Activated CD4-positive, alpha-beta T cell treated with anti-CD3 and anti-CD28 coated beads, Interleukin-2, Interleukin-6, amounts not matched to agents 100 ng/mL and 50 ng/mL, durations not matched to agents 16 hours and 8 hours (primary cell): Measurements from ENCODE around the gene DOCK4.

ENCODE experiments used
- DNase-seq: peaks from one replicate; pipeline ENCODE4 v3.0.0-alpha.2; 2020

DOCK4 gene

GRCh38 chr7:112186300-112186699 is 19.9 kb downstream of the DOCK4 start:
- DNase-seq = no peak

DNA sequence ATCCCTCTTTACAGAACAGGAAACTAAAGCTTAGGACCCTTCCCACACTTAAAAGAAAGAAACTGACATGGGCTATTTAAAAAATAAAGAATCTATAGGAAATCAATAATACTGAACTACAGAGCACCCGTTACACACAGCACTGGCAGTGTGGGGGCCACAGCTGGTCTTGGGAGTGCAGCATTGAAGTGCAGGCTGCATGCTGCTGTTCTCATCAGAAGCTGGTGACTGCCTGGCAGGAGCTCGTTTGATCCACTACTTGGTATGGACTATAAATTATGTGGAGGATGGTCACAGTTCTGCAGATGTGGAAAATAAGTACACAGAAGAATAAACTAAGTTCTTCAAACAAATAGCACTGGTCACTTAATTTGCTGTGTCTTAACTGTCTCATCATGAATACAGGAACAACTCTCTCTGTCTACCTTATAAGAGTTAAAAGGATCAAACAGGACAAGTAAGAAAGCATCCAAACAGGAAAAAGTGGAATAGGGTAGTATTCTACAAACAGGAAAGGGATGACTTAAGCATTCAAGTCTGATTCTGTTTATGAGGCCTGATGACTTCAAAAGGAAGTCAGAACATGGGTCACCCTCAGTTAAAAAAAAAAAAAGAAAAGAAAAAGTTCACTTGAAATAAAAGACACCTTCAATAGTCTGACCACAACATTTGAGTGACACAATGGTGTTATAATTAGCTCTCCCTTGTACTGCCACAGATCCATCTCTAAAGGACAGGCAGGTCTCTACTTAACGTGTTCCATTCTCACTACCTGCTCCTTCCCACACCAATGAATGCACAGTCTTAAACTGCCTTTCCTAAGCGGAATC is 21.0 kb downstream of the DOCK4 start:
- DNase-seq = no peak

GRCh38 chr7:112184455-112184854 is 21.7 kb downstream of the DOCK4 start:
- DNase-seq = no peak

- no peak for DNase-seq
Measured at GRCh38 chr7:112183266-112183665, 22.9 kb downstream of the DOCK4 start.

DNA sequence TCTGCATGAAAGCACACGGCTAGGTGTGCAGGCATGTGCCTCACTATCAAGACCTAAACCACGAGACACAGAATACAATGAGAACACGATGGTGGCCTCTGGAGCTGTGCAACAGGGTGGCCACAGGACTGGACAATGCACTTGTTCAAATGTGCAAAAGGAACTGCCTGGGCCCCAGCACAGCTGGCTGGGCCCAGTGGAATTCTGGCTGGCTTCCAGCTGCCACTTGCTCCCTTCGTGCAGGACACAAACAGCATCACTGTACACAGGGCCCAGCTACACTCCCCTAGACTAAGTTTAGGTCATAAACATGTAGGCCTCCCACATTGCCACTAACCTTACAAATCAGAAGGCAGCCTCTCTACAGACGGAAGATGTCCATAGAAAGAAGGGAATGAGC is 23.4 kb downstream of the DOCK4 start:
- DNase-seq = no peak

- no peak for DNase-seq
Measured at GRCh38 chr7:112180223-112180622, 26.0 kb downstream of the DOCK4 start.

DNA sequence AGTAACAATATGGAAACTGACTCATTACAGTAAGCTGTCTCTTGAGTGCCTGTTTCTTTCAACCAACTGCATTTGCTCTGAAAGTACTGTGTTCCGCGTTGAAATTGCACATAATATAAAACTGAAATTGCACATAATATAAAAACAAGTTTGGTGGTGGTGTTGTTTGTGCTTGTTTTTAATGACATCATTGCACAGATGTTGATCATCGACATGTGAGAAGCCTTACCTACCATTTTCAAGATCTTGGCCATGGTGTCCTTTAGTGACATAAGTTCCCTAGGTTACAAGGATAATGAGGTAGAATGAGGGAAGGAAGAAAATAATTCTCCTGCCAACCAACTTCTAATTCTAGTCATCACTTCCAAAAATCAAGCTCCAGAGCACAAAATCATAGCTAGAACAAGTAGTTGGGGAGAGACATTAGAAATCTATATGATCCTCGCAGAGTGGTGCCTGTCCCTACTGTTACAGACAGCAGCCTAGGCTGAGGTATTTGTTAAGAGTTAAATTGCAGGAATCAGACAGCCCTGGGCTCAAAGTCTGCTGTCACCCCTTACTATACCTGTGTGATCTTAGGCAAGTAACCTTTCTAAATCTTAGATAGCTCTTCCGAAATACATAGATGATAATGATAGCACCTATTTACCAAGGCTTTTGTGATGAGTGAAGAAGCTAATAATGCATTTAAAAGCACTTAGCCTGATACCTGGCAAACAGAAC is 29.3 kb downstream of the DOCK4 start:
- no peak for DNase-seq

GRCh38 chr7:112176241-112176640 is 30.0 kb downstream of the DOCK4 start:
- DNase-seq = no peak

GRCh38 chr7:112174192-112174591 is 32.0 kb downstream of the DOCK4 start:
- no peak for DNase-seq

DNA sequence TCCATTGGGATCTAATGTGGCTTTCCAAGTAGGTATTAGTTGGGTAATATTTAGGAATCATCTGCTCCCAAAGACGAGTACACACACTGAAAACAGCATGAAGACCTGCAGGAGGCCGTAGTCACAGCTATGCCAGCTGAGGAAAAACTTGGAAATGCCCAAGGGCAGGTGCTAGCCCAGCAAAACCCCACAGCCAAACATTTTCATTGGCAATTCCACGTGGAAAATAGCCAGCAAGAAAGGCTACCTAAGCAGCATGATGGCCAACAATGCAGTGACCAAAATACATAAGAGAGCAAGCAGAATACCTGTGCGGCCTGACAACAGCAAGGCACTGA is 32.7 kb downstream of the DOCK4 start:
- DNase-seq = no peak

DNA sequence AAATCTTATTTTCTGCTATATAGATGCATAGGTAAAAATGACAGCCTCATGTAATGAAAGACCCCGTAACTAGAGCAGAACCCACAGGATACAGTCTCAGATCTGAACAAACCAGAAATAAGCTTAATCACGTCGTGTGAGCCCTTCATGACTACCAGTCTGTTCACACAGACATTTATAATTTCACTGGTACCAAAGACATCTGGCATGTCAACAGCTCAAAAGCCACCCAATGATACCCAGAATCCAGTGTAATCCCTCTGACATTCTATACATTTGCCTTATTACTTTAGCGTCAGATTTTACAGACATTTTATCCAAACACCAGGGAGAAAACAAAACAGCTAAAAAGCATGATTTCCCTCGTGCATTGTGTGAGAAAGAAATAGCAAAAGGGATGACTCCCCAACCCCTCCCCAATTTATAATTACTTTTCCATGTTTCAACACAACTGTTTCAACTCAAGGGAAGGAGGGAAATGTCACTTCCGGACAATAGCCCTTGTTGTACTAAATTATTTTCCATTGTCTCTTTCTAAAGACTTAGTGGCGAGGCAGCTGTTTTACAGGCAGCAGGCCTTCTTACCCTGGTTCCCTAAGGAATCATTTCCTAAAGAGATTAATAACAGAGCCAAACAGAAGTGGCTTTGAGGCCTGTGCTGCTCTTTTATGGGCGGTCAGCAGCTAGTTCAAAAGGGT is 33.2 kb downstream of the DOCK4 start:
- DNase-seq = no peak

GRCh38 chr7:112171673-112172072 is 34.5 kb downstream of the DOCK4 start:
- DNase-seq = no peak

GRCh38 chr7:112168915-112169314 is 37.3 kb downstream of the DOCK4 start:
- no peak for DNase-seq

DNA sequence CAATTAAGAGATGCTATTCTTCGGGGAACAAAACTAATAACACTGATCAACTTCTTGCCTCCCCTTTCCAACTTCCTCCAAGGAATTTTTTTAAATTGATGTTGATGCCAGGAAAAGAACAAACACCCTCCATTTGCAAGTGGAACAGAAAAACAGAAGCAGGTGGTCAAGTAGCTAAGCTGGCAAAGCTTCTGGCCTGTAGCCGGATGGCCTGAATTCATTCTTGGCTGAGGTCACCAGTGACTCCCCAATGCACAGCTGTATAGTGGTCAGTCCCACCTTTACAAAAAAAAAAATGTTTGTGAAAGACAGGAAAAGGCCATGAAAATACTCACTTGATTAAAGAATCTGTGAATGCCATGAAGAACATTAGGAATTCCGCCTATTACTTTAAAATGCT is 39.1 kb downstream of the DOCK4 start:
- DNase-seq = no peak

- no peak for DNase-seq
Measured at GRCh38 chr7:112162784-112163506, 43.3 kb downstream of the DOCK4 start.

DNA sequence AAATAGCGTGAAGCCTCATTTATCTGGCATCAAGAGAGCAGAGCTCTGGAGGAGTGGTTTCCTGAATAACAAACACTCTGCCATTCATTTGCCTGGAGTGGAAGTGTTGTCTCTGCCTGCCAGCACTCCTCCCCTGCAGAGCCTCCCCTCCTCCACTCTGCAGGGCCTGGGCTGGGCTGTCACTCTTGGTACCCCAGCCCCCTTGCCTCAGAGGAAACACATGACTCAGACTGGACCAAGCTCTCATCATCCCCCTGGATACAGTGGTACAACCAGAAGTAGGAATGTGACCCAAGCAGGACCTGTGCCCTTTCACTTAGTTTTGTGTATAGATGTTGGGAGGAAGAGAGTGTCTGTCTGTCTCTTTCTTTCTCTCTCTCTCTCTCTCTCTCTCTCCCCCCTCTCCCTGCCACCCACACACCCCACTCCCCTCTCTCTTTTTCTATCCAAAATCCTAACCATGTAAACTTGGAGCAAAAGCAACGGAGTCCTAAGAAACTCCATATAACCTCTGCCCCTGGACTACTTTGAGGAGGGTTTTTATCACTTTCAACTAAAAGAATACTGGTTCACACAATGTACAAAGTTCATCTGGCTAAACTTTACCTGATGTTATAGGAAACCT is 43.9 kb downstream of the DOCK4 start:
- DNase-seq = no peak

- no peak for DNase-seq
Measured at GRCh38 chr7:112161253-112162141, 44.7 kb downstream of the DOCK4 start.

- no peak for DNase-seq
Measured at GRCh38 chr7:112160771-112161150, 45.4 kb downstream of the DOCK4 start.

DNA sequence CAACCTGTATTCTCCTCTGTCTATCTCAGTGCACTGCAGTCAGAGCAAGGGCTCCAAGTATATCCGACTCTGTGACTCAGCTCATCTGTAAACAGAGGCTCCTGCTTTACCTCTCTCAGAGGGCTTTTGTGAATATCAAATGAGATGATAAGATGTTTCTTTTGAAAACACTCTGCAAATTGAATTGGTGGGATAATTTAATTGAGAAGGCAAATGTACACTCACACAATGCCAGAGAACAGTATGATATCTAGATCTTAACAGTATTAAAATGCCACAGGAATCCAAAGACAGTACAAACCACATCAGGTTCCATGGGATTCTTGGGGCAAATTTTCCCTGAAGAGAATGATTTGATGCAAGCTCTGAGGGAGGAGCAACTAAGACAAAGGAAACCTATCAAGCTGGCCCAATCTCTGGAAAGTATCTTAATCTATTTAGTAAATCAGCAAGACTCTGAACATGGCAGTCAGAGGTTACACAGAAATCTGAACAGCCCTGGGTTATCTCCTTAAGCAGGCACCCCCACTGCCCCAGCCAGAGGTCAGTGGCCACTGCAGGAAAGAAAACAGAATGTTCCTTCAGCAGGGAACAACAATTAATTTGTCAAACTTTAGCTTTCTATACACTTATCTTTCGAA is 45.9 kb downstream of the DOCK4 start:
- DNase-seq = no peak

DNA sequence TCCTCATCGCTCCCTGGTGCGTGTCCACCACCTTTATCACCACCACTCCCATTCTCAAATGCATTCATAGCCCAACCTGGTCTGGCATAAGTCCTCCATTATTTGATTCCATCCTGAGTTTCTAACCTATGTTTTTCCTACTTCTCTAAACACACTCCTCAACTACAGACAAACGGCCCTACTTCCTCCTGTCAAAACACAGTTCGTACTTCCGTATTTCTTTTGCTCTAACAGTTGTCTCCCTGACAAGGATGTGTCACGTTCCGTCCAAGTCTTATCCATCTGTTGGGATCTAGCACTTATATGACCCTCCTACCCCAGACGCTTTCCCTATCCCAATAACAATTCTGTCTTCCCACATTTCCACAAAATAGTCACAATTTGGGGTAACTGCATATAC is 46.8 kb downstream of the DOCK4 start:
- DNase-seq = no peak

GRCh38 chr7:112157072-112157471 is 49.1 kb downstream of the DOCK4 start:
- peak; percentile 5 for DNase-seq
